GM18909 (cell line): ENCODE data around the gene ASPA.
"Not testable (repeated sequence)": the region's sequence is repeated elsewhere in the genome, so short reads cannot be mapped to it uniquely, and the experiment has no call there.

Experiments used
- ATAC-seq: cut with Tn5 transposase; IDR thresholded peaks from one replicate; pipeline ENCODE4 v1.9.1; 2021; ENCODE audit warnings: mild to moderate bottlenecking; ENCODE audit not compliant: unreplicated experiment, poor library complexity

Gene ASPA

GRCh38 chr17:3506054-3506453 lies 30.3 kb downstream of the ASPA start:
- ATAC-seq, result no peak

GRCh38 chr17:3507071-3507470 lies 31.3 kb downstream of the ASPA start:
- ATAC-seq, result no peak

DNA sequence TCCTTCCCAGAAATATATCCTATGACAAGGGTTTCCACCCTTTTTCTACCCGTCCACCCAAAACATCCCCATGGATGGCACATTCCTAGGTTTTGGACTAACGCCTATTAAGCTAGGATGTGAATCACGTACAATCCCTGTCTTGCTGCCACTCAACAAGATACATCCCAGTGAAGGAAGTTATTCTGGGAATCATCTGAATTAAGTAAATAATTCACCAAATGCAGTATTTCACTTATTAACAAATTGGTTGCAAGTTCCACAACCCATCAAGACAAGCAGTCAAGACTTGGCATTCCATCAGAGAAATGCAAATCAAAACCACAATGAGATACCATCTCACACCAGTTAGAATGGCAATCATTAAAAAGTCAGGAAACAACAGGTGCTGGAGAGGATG lies 32.1 kb downstream of the ASPA start:
- no peak for ATAC-seq

GRCh38 chr17:3510090-3510489 lies 34.3 kb downstream of the ASPA start:
- no peak for ATAC-seq

DNA sequence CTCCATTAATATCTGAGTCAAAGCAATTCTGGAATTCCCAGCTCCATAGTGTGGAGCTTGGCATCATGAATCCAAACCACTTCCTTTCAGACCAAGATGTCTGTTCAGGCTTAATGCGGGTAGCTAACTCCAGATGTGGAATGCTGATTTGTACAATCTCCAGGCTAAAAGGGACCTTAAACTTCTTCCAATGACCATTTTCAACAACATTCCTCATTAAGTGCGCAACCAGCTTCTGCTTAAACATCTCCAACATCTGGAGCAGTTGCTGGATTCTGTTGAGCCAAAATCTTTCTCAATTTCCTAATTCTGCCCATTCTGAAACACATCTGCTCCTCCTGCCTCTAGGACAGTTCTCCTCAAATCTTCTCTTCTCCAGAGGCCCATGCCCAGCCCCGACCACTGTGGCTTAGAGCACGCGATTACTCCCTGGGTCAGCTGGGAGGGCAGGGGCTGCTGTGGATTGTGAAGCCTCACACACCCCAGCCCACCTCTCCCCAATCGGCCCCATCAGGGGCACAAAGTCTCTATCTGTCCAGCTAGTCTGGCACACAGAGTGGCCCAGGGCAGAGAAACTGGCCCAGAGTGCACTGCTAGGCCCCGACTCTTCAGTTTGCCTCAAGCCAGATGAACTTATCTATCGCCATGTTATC lies 36.2 kb downstream of the ASPA start:
- no peak for ATAC-seq

- ATAC-seq, result no peak
Observed at GRCh38 chr17:3512505-3513171, 36.8 kb downstream of the ASPA start.

DNA sequence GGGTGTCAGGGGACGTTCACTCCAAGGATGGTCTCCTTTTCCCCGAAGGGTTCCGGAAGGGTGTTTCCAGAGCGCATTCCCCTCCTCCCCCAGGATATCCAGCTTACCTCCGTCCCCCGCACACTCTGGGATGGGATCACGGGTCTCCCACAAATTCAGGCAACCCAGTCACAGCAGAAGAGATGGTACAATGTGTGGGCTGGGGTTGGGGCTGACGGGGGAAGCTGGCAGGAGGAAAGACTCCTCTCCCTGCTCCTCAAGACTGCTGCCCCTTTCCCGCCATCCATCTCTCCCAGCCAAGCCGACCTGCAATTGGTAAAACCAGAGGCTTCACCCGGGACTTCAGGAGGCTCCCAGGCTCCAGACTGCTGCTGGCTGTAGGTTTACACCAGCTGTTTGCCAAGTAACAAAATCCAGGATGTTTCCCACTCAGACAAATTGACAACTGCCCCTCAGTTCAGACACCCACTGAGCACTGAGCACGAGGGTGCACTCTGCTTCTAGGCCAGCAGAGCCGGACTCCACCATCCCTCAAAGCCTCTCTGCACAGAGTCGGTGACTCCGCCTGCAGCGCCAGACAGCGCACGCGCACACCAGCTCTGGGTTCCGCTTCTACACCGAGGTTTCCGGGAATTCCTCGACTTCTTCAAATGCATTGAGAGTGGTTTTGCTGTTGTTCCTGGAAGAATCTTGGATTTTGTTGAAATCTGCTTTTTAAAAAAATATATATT lies 37.7 kb downstream of the ASPA start:
- ATAC-seq, result no peak

- ATAC-seq, result not testable (repeated sequence)
Observed at GRCh38 chr17:3514167-3514566, 38.4 kb downstream of the ASPA start.

- ATAC-seq, result no peak
Observed at GRCh38 chr17:3514873-3515272, 39.1 kb downstream of the ASPA start.

DNA sequence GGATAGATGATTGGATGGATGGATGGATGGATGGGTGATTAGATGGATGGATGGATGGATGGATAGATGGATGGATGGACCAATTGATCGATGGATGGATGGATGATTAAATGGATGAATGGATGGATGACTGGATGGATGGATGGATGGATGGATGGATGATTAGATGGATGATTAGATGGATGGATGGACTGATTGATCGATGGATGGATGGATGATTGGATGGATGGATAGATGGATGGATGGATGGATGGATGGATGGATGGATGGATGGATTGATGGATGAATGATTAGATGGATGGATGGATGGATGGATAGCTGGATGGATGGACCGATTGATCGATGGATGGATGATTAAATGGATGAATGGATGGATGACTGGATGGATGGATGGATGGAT lies 43.7 kb downstream of the ASPA start:
- not testable (repeated sequence) for ATAC-seq

DNA sequence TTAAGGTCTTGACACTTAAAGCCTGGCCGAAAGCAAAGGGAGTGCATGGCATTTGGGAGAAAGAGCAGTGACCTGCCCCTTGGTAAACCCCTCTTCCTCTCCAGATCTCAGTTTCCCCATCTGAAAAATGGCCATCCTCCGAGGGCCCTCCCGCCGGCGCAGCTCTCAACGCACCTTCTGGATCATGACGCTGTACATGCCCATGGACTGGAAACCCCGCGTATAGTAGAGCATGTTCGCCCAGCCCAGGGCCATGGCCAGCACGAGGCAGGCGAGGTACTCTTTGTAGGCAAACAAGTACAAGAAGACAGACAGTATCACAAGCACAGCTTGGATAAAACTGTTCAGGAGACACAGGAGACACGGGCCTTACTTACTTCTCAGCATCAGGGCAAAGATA lies 48.2 kb downstream of the ASPA start:
- no peak for ATAC-seq

DNA sequence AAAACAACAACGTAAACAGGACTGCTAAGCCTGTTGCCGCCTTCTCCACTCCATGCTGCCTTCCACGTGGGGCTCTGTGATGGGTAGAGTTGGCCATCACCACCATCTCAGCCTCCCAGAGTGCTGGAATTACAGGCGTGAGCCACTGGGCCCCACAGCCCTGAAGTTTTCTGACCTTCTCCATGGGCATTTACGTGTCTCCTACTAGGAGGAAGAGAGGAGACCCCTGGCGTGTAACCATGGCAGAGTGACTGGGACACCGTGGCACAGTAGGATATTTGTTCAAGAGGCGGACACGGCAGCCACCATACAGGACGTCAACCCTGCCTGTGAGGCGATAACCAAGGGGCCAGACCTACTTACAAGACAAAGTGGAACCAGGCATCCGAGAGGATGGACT lies 50.7 kb downstream of the ASPA start:
- ATAC-seq, result no peak

DNA sequence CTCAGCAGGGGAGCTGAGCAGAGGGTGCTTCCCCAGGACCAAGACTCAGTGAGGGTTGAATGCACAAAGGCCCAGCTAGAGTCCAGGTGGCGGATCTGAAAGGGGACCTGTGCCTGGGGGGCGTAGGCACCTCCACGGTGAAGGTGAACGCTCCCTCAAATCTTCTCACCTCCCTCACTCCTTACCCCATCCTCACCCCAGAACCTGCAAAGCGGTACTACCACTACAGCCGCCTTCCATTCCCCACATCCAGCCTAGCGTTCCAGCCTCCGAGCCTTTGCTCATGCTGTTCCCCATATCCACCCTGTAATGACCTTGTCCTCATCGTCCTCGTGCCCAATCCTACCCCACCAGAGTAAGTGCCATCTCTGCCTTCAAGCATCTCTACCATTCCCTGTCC lies 51.2 kb downstream of the ASPA start:
- no peak for ATAC-seq

GRCh38 chr17:3527468-3527867 lies 51.7 kb downstream of the ASPA start:
- no peak for ATAC-seq

- ATAC-seq, result no peak
Observed at GRCh38 chr17:3527896-3528295, 52.1 kb downstream of the ASPA start.

DNA sequence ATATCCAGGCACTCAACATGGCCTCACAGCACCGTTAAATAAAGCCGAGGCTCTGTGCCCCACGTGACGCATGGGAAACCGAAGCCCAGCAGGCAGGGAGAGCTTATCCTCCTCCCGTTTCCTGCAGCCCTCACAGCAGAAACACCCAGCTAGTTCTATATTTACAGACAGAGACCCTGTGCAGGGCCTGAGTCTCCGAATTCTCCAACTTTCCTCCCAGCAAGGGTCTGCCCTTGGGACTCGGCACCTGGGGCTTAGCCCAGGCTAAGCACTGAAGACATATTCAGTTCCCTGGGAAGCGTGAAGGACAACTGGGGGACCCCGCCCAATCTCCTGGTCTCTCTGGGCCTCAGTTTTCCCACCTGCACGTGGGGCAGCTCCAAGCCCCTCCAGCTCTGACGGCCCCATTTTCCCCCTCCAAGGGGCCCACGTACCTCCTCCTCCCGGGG lies 52.6 kb downstream of the ASPA start:
- no peak for ATAC-seq

DNA sequence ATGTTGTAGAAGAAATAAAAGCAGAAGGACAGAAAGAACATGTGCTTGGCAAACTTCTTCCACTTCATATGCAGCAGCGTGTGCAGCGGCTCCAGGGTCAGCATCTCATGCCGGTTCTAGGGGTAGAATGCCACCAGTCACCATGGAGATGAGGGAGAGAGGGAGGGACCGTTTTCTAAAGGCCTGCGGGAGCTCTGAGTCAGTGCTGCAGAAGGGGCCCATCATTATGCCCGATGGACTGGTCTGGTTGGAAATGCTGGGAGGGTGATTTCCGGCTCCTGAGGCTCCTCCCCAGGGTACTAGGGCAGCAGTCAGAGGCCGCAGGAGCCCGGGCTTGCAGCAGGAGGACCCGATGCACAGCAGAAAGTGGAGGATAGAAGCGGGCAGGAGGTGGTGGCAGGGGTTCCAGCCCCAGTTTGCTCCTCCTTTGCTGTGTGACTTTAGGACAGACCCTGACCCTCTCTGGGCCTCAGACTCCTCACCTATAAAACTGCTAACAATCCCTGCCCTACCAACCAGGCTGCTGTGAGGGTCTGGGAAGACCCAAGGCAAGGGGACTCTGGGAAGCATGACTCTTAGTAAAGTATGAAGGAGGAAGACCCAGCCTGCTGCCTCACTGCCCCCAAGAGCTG lies 53.2 kb downstream of the ASPA start:
- ATAC-seq, result no peak

GRCh38 chr17:3529817-3530741 lies 54.3 kb downstream of the ASPA start:
- no peak for ATAC-seq

GRCh38 chr17:3531266-3532101 lies 55.7 kb downstream of the ASPA start:
- ATAC-seq, result no peak
